ENCODE results near the gene APP. TPM values are rescaled to one million over a fixed set of nuclear protein-coding genes. Genes with fewer than 3 reads are reported as not detected.

The APP gene
- total and polyA plus RNA-seq, 10 of the 15 experiments (the other 5 are each of a cell fraction or from before 2014, with no cell fraction given), result 8.8 to 94.9 (median 51.0) TPM

- SMC1A ChIA-PET (ENCODE audit: uncharacterized antibody, unreplicated experiment), result no interaction called here
- Histone ChIP-seq H3K4me3 (no peak overlapping the region), H4K20me1 (ENCODE audit: control insufficient read depth, insufficient read depth) (no peaks in the 10 kb centered on the region; the same call in 1 of the 2 replicates), H3K36me3 (ENCODE audit: control insufficient read depth in 2 of 2, insufficient read depth in 2 of 2, low read length in 1 of 2) (no peaks in the 10 kb centered on the region), H3K27me3 (replicated peaks in 1 of 2; ENCODE audit: control insufficient read depth in 2 of 2, insufficient read depth in 2 of 2, low read length in 1 of 2) (no peaks in the 10 kb centered on the region; a peak in 1 of 4 replicates), H3K79me2 (ENCODE audit: control insufficient read depth, insufficient read depth, low read length) (no peaks in the 10 kb centered on the region), H3K4me1 (ENCODE audit: control insufficient read depth, insufficient read depth, low read length) (no peaks in the 10 kb centered on the region), H3K4me2 (ENCODE audit: control insufficient read depth, insufficient read depth) (no peak overlapping the region), H3K27ac (ENCODE audit: control insufficient read depth, insufficient read depth) (no peak overlapping the region), H3K9ac (ENCODE audit: control insufficient read depth, insufficient read depth, low read length) (no peak overlapping the region), H2AFZ (ENCODE audit: control insufficient read depth, low read depth, low read length) (no peak overlapping the region), H3K9me3 (replicated peaks; ENCODE audit: control insufficient read depth, insufficient read depth, low read length) (no peaks in the 10 kb centered on the region; the same call in 2 of the 3 replicates)
- no peak for ATAC-seq
- in situ Hi-C loops (cut with MboI), result no loop called here
- CTCF ChIA-PET, result no interaction called here
- 8% methylated on average over 4 of the region's 4 CpGs for WGBS (ENCODE audit: insufficient coverage, insufficient replicate concordance, low lambda C conversion rate, missing lambda C conversion rate)
- POLR2A ChIA-PET, result no interaction called here
- no TSS peak for BruUV-seq (replicated peaks)
- no peak for FAIRE-seq
- RAD21 ChIA-PET (ENCODE audit: unreplicated experiment), result no interaction called here
- TF ChIP-seq E2F8 (IDR thresholded peaks at IDR 0.05; ENCODE audit: low read depth, partially characterized antibody) (no peak), CHD1 (IDR thresholded peaks at IDR 0.05; ENCODE audit: low read depth, low read length) (no peak), HDGF (IDR thresholded peaks at IDR 0.05) (no peak), KDM1A (IDR thresholded peaks at IDR 0.05; ENCODE audit: borderline replicate concordance) (no peak), FOXK2 (IDR thresholded peaks at IDR 0.05) (no peak), IKZF1 (conservative IDR thresholded peaks at IDR 0.05) (no peak), POLR2A (IDR thresholded peaks at IDR 0.05; ENCODE audit: low read depth, low read length) (no peak), ZNF217 (IDR thresholded peaks at IDR 0.05) (no peak), ZNF274 (IDR thresholded peaks at IDR 0.05; ENCODE audit: insufficient read depth, insufficient read length) (no peak), NR2C2 (IDR thresholded peaks at IDR 0.05; ENCODE audit: borderline replicate concordance, control insufficient read depth, insufficient read length, low read depth) (no peak), MTA2 (IDR thresholded peaks at IDR 0.05; ENCODE audit: low read depth) (no peak), SUZ12 (IDR thresholded peaks at IDR 0.05; ENCODE audit: unreplicated experiment) (no peak), SREBF2 (IDR thresholded peaks at IDR 0.05; ENCODE audit: low read length) (no peak), GABPA (IDR thresholded peaks at IDR 0.05; ENCODE audit: low read depth) (no peak)
- TF ChIP-seq, protein P1, sequence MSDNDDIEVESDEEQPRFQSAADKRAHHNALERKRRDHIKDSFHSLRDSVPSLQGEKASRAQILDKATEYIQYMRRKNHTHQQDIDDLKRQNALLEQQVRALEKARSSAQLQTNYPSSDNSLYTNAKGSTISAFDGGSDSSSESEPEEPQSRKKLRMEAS (IDR thresholded peaks at IDR 0.05; ENCODE audit: low read depth, low read length), result no peak
- DNase-seq (ENCODE audit: low read depth, low spot score), result no peak
- intact Hi-C loops (cut with micrococcal nuclease; ENCODE audit: unreplicated experiment), result no loop called here
These were observed 331.8 kb downstream of the APP start for GRCh38 chr21:25838809-25839208.

Measured in GM12878 (cell line).